GM18951 (cell line): Measurements from ENCODE around the gene TAF10.

Source experiments
- POLR2A ChIP-seq: IDR thresholded peaks from 4 replicates; pipeline ENCODE4 v1.6.1; 2011; ENCODE audit warnings: mild to moderate bottlenecking; ENCODE audit not compliant: insufficient read length, insufficient read depth; ENCODE audit errors: extremely low read depth
- in situ Hi-C: fragments of 300-500 bp; cut with MboI; formaldehyde crosslinking; loops from one replicate; pipeline ENCODE4 v1.12.0; 2022; ENCODE audit warnings: low sequenced_read_pairs, mixed read lengths, inconsistent platforms; ENCODE audit not compliant: unreplicated experiment

The TAF10 gene

DNA sequence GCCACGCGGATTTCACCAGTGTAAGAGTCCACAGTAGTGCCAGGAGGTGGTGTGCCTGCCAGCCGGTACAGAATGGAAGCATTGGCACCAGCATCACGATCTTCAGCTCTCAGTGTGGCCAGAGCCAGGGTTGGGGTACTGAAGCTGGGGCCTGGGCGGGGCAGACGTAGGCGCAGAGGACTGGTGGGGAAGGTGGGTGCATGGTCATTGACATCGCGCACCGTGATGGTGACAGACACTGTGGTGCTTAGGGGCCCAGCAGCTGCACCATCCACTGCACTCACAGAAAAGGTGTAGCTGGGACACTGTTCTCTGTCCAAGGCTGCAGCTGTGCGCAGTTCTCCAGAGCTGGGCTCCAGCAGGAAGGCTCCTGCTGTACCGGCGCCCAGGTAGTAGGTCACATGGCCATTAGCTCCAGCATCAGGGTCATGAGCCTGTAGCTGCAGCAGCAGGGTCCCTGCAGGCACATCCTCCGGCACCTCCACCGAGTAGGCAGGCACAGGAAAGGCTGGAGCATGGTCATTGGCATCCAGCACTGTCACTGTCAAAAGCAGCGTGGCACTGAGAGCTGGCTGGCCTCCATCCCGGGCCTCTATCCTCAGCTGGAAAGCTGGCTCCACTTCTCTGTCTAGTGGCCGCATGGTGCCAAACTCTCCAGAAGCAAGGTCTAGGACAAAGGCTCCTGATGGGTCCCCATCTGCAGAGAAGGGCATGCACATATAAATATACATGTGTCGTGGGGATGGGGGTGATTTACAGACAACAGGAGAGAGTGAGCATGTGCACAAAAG, 15.2 kb upstream of the TAF10 start:
- in situ Hi-C loops, result no loop called here
- TF ChIP-seq POLR2A, result no peak

DNA sequence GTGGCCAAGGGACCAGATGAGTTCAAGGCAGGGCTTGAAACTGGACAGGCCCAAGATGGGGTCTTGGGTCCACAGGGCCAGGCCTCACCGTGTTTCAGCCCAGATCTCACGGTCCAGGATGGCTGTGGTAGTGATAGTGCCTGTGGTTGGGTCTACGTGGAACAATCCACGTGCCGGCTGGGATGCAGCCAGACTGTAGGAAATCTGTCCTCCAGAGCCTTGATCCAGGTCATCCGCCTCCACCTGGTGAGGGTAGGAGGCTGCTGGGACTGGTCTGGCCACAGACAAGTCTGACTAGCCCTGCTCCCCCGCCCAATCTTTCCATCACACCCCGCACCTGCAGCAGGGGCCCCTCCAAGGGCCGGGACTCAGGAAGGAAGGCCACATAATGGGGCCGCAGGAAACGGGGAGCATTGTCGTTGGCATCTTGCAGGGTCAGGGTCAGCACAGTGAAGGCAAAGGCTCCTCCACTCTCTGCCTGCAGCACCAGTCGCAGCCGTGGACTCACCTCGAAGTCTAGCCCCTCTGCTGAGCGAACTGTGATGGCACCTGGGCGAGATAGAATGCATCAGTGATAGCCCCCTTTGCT, 13.9 kb upstream of the TAF10 start:
- in situ Hi-C loops, result no loop called here
- TF ChIP-seq POLR2A, result no peak

DNA sequence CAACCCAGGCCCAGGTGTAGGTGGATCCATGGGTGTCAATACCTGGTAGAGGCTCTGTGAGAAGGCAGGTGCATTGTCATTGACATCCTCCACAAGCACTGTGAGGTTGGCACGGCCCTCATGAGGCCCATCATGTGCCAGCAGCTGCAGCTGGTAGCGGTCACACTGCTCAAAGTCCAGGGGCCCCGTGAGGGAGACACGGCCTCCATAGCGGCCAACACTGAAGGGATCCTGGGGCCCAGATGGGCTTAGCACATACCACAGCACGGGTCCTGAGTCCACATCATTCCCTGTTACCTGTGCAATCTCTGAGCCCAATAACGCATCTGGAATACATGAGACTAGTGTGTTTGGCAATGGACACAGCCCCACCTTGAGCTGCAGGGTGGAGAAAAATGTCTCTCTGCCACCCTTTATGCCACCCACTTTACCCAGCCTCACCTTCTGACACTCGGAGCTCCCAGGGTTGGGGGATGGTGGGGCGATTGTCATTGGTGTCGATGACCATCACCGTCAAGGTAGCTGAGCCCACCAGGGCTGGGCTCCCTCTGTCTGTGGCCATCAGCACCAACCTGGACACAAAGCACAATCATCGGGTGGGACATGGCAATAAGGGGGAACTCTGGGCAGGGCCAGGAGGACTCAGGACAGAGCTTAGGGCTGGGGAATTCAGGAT, 13.3 kb upstream of the TAF10 start:
- in situ Hi-C loops, result no loop called here
- no peak for TF ChIP-seq POLR2A

DNA sequence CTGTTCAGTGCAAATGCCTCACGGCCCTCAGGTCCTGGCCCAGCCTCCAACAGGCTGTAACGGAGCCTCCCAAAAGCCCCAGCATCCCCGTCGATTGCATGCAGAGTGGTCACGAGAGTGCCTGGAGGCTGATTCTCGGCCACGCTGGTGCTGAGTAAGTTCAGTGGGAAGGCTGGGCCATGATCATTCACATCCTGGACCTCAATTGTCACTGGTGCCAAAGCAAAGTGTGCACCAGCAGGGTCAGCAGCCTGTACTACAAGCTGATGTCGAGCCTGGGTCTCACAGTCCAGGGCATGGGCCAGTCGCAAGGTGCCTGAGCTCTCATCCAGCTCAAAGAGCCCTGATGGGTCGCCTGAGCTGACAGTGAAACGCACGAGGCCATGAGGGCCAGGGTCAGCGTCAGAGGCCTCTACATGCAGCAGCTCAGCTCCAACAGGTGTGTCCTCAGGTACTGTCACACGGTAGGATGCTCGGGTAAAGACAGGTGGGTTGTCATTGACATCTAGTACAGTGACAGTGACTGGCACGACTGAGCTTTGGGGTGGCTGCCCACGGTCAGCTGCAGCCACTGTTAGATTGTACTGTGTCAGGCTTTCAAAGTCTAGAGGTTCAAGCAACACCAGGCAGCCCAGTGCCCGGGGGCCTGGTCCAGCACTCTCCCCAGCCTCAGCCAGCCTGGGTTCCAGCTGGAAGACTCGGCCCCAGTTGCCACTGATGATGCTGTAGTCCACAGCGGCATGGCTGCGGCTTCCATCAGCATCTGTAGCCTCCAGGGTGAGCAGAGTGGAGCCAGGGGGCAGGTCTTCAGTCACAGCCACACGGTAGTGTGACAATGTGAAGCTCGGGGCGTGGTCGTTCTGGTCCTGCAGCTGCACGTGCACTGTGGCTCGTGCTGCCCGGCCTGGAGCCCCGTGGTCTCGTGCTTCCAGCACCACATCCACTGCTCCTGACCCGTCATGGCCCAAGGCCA, 11.7 kb upstream of the TAF10 start:
- TF ChIP-seq POLR2A, result no peak
- in situ Hi-C loops, result no loop called here

DNA sequence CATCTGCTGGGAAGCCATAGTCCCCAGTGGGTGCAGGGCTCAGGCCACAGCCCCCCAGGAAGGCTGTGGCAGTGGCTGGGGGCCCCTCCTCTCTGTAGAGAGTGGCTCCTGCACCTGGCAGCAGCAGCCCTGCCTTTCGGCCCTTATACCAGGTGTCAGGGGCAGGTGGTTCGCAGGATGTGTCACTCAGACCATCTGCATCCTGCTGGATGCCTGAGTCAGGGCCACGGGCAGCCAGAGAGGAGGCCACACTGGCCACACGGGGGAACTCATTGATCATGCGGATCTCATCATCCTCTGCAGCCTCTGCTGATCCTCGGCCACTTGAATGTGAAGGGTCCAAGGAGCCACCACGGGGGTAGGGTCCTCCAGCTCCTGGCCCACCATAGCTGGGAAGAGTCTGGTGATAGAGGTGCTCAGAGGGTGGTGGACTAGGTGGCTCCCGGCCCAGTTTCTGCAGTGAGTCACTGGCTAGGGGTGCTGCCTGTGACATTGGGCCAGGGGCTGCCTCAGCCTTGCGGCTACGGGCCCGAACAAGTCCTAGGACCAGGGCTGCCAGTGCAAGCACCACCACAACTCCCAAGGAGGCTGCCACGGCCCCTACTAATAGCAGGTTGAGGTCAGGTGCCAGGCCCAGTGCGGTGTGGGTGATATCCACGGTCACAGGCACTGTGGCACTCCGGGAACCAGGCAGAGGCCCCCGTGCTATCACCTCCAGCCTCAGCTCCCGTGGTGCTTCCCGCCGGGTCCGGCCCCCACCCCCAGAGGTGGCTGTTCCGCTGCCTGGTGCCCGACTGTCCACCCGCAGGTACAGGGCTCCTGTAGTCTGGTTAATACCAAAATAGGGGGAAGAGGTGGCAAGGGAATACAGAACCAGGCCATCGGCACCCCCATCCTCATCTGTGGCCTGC, 10.5 kb upstream of the TAF10 start:
- in situ Hi-C loops, result no loop called here
- TF ChIP-seq POLR2A, result no peak

DNA sequence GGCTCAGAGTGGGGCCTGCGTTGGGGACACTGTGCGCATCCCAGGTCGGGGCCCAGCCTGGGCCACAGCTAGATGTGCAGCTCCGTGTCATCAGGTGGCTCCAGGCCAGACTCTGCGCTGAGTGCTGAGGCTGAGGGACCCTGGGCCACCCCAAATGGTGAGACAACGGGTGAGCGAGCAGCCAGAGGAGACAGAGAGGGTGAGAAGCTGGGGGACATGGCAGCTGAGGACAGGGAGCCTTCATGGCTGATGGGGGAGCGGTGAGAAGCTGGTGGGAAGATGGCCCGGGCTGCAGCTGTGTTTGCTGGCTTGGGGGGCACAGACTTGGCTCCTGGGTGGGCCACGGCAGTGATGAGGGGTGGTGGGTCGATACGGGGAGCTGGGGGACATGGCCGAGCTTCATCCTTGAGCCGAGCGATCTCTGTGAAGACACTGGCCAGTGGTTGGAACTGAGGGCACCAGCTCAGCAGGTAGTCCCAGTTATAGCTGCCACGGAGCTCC, 9.7 kb upstream of the TAF10 start:
- in situ Hi-C loops, result no loop called here

DNA sequence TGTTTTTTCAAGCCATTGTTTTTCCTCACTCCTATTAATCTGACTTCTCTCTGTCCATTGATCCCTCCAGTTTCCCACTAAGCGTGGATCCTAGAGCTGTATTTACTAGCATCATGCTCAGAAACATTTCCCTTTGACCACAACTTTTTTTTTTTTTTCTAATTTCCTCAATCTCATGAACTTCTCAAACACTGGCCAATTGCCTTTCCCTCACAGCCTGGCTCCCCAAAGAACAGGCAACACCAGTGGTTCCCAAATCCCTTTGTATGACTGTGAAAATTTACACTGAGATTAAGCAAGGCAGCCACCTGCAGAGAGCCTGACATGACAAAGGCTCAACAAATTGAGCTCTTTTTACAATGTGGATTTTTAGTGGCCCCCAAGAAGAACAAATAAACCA, 8.6 kb upstream of the TAF10 start:
- no peak for TF ChIP-seq POLR2A
- in situ Hi-C loops, result no loop called here

More for the DNA sequence above, 9.7 kb upstream of the TAF10 start:
- TF ChIP-seq POLR2A, result no peak

DNA sequence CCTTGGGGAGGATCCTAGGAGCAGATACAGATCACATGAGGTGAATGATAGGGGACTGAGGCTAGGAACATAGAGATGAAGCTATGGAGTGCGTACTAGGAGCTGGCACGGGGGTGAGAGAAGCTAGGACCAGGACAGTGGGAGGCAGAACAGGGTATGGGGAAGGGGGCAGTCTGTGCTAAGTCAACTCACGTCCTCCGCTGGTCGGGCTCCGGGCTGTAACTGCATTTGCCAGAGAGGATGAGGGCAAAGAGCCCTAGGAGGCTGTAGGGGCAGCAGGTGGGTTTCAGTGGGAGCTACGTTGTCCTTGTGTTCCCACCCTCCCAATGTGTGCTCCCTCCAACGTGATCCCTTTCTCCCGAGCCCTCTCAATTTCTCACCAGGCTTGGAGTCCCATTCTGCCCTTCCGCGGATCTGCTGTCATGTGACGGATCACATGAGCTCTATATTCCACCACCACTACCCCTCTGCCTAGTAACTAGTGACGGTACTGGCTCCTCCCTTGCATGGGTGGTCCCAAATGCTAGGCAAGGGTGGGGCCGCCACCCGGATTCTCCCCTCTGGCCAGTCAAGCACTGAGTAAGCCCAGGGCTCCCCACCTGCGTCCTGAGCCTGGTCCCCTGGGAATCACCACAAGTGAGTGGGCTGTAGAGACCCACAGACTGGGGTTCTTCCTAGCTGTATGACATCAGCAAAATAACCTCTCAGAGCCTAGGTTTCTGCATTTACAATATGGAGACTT, 7.2 kb upstream of the TAF10 start, which contains the start of gene TPP1:
Gene TPP1, minus strand, starts transcription at position 419 of the 742 bp plus-strand sequence. Its CDS starts 22 bp downstream, at position 397.
- TF ChIP-seq POLR2A, result peak; percentile 73
- in situ Hi-C loops, result no loop called here

DNA sequence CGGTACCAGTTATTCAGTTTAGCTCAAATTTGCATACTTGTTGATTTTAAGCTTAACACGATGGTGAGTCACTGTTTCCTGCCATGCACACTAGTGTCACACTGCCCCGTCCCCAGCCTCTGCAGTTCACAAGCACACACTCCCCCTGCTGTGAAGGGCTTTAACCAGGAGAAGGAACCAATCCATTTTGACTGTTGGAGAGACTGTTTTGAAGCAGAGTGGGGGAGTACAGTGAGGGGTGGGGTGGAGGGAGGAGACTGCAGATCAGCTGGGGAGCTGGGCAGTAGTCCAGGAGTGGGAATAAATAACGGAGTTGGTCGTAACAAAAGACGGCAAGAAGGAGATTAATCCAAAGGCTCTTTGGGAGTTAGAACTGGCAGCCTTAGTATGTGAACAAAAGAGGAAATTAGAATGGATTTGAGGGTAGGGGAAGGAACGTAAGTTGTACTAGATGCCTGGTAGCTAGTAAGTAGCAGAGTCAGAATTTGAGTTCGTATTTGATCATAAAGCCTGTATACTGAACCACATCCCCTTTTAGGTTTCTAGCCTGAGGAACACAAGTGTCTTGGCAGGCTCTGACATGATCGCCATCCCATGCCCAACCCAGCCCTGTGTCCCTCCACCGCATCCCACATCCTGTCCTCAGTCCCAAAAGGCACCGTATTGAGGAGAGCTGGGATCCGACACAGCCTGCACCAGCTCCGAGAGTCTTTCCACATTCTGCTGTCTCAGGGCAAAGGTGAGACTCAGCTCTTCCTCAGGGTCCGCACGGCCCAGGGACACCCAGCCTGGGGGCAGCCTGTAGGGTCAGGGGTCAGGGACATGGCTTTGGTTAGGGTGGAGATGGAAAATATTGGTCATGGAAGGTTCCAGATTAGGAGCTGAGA, 6.3 kb upstream of the TAF10 start:
- in situ Hi-C loops, result no loop called here
- no peak for TF ChIP-seq POLR2A

DNA sequence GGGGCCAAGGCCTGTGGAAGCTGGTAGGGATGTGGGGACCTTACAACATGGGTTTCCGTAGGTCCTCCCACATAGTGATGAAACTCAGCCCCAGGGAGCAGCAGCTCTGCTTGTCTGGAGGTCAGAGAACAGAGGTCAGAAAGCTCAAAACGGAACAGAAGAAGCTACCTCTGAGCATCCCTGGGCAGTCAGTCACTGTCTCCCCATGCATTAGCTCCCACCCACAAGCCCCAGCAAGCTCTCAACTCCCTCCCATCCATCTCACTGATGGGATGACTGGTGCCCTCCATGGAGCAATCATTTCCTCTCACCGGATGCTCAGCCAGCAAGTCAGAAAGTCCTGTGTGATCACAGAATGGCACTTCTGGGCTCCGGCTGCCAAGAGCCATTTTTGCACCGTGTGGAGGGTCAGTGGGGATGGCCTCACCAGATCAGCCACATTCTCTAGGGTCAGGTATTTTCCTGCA, 5.3 kb upstream of the TAF10 start:
- in situ Hi-C loops, result no loop called here
- TF ChIP-seq POLR2A, result no peak

DNA sequence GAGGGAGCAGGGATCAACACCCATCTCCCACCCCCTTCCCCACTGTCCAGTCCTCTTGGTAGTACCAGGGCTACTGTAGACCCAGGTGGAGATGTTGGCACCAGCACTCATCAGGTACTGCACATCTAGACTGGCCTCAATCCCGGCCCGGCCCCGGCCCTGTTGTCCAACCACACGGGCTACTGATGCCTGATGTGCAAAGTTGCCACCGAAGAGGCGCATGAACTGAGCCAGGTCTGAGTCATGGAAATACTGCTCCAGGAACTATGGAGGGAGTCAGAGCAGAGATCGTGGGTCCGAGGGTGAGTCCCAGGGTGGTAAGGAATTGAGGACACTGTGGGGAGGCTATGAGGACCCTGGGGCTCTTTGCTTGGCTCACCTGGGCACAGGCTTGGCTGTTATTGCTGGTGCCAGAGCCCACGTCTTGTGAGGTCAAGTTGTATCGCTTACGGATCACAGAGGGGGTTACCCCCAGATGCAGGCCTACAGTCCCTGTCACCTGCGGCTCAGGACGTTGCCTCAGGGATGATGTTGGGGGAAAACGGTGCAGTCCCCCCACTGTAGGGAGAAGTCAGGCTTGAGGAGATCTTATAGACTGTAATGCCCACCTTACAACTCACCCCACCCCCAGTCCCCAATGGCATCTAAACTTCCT, 4.7 kb upstream of the TAF10 start:
- TF ChIP-seq POLR2A, result no peak
- in situ Hi-C loops, result no loop called here
